ENCODE measurements around the gene FGF5. TPM values are rescaled to one million over a fixed set of nuclear protein-coding genes. Genes with fewer than 3 reads are reported as not detected.
"Not testable (repeated sequence)": the region's sequence is repeated elsewhere in the genome, so short reads cannot be mapped to it uniquely, and the experiment has no call there.

The FGF5 gene
- polyA plus RNA-seq, 5 donors = 0.03 to 0.04 TPM; not detected in 3

DNA sequence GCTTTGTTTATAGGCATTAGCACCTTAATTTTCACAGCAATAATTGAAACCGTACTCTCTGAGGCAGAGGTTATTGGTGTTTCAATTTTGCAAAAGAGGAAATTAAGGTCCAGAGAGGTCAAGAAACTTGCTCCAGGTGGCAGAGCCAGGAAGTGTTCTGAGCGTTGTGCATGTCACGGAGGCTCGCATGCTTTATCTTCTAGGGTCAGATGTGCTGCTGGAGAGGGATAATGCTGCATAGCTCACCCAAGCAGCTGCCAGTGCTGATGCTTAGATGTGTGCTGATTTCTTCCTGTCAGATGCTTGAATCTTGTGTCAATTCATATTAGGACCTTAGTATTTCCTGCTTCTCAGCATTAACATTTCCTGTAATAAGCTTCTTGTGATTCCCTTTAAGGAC, 13.0 kb upstream of the FGF5 start:
- no peak for DNase-seq

DNA sequence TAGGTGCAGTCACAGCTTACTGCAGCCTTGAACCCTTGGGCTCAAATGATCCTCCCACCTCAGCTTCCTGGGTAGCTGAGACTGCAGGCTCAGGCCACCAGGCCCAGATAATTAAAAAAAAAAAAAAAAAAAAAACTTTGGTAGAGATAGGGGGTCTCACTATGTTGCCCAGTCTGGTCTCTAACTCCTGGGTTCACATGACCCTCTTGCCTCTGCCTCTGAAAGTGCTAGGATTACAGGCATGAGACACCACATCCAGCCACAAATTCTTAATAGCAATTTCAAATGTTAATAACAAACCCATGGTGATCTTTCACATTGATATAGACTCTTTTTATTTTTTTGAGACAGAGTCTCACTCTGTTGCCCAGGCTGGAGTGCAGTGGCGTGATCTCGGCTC, 12.3 kb upstream of the FGF5 start:
- no peak for DNase-seq

DNA sequence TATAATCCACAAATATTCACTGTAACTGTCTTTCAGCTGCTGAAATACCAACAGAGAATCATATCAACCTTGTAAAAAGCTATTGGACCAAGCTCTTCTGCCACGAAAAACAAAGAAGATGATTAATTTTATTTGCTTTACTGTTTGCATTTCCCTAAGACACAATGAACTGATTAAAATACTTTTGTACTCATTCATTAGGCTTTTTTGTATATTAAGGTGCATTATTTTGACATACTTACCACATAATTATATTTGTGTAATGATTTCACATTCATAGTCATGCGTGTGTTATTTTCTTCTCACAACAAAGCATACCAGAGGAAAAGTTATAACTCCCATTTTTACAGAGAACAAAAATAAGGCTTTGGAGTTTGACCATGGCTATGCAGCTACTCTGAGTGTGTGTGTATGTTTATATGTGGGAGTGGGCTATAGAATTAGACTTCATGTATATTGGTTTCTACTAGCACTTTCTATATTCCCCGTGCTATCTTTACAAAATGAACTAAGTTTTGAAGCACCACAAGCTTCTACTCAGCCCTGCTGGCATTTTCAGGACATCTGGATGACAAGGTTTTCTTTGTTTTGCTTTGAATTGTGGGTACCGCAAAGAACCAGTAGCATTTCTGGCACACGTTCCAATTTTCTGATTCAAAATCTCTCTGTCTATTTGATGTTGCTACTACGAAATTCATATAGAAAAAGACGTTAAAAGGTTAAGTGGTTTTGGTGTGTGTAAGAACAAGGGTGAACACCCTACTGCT, 11.0 kb upstream of the FGF5 start:
- no peak for DNase-seq

DNA sequence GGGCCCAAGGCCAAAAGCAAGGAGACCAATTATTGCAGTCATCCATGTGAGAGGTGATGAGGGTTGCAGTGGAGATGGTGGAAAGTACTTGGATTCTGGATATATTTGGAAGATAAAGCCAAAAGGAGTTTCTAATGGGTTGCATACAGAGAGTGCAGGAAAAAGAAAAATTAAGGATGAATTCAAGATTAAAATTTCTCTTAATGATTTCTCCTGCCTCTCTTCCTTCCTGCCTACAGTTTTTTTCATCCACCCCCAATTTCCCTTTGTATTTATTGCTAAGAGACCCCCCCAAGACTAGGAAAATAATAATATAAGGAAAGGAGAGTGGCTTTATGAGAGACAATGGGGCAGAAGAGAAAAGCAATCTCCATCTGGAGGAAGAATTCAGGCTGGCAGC, 8.6 kb upstream of the FGF5 start:
- no peak for DNase-seq

DNA sequence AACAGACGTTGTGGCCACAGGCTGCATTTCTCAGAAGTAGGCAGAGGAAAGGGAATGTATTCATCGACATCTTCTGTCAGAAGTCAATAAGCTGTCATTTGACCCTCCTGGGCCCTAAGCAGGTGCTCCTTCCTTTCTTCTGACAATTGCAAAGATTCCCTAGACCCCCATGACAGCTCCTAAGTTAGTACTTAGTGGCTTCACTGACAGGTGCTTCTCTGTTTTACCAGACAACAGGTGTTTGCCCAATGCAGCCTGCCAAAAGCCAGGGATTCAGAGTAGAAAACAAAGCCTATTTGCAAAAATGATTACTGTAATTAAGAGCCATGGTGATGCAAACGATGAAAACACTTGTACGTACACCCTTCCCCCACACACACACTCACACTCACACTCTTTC, 7.5 kb upstream of the FGF5 start:
- DNase-seq = no peak

DNA sequence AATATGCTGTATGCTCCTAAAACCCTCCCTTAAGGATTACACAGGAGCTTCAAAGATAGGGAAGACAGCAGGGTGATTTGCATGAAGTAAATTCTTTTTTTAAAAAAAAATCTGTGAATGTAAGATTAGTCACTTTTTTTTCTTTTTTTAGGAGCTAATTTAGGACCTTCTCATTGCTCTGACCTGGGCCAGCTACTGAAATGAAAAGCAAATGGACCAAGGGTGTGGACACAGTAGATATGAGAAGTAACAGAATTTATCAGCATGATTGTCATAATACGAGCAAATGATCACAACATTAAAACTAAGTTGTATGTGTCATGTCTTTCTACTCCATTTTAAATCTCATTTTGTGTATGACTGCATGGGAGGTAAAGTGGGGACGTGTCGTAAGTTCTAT, 6.6 kb upstream of the FGF5 start:
- DNase-seq = no peak

DNA sequence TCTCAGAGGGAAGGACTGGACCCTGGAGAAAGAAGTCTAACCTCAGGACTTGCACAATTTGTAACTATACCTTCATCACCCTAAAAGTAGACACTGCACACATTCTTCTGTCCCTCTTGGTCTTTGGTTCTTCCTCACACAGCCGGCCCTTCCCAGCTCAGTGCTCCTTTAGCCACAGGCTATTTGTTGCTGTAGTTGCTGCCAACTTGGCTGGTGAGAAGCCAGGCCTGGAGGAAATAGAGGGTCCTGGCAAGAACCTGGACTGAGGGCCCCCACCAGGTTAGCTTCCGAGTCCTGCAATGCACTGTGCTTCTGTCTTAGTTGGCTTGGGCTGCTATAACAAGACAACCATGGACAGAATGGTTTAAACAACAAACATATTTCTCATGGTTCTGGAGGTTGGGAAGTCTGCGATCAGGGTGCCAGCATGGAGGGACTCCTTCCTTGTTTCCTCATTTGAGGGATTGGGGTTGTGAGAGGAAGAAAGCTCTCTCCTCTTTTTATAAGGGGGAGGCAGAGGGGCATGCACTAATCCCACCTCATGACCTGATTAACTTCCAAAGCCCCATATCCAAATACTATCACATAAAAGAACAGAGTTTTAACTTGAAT, 4.4 kb upstream of the FGF5 start:
- no peak for DNase-seq

DNA sequence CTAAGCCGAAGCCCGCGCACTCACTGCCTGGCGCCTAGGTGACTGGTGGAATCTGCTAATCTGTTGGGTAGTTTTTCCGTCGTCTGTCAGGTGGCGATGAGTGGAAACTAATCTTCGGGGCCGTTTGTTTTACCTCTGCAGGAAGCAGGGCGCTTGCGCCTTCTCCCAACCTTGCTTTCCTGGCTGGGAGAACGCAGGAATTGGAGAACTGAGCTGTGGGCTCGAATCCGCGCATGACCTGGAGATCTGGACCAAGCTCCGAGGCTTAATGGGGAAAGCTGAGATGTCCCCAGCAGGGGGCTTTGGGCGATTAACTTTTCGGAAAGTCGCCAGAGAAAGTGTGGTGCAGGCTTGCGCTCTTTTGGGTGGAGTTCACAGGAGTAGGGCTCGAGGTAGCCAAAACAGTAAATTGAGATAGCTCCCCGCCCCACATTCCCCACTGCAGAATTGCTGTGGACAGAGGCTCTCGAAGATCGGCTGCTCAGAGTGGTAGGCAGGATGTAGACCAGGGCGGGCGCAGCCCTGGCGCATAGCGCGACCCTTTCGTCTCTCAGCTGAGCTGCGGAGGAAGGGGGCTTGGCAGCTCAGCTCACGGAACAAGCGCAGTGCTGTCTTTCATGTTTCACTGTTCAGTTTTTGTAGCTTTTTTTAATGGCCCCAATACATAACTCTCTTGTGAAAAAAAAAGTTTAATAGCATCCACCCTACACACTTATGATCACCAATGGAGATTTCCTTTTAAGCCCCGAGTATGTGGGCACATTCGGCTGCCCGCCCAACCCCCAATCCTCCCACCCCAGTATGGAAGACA, 2.7 kb upstream of the FGF5 start:
- DNase-seq = no peak

DNA sequence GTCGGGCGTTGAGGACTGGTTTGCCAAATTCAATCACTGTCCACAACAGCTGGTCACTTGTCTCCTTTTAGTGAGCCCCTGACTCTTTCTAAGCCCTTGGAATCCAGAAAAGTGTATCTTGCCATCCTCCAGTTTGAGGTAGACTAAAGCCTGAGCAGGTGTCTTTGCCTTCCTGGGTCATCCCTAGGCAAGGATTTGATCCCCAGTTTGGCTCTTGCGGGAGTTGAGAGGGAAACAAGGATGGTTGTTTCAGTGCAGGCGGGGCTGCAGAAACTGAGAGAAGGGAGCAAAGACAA, 2.2 kb upstream of the FGF5 start:
- DNase-seq = no peak

DNA sequence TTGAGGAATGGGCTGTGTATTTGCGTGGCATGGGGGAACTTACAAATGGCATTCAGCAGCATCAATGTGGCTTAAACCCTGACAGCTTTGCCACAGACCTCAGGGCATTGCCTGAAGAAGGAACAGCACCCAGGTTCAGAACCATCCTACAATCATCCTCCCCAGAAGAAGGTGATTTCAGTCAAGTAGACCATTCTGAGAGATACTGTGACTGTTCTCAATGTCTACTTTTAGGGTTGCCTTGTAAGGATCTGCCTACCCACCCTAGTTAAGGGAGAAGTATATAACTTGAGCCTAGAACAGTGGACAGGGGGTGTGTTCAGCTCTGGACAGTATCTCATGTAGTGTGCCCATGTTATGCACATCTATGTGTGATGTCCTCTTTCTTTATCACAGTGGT, 1.6 kb upstream of the FGF5 start:
- no peak for DNase-seq

DNA sequence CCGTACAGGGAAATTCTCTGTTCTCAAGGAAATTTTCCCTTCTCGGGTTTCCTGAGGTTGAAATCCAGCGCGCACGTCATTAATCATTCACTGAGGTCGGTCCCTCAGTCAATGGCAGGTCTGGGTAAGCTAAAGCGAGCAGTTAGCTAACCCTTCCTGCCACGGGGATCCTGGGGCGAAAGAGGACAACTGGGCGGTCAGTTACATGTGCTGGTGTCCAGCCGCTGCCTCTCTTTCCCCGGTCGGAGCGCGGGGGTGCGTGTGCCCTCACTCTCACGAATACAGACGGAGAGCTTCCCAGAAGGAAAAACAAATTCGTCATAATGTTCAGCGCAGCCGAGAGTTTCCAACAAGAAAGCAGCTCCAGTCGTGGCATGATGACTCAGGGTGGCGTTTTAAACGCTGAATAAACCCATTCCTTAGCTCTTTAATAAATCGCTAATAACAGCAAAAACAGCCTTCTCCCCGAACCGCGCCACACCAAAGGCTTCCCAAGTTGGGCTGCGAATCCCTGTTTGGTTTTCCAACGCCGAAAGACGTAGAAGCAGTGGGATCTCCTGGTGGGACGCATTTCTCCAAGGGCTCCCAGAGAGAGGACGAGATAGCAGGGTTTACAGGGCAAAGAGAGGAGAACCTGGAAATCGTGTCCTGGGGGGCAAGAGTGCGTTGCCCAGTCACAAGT, 752 bp upstream of the FGF5 start:
- peak in 1 of 2 donors; percentile 18 for DNase-seq

DNA sequence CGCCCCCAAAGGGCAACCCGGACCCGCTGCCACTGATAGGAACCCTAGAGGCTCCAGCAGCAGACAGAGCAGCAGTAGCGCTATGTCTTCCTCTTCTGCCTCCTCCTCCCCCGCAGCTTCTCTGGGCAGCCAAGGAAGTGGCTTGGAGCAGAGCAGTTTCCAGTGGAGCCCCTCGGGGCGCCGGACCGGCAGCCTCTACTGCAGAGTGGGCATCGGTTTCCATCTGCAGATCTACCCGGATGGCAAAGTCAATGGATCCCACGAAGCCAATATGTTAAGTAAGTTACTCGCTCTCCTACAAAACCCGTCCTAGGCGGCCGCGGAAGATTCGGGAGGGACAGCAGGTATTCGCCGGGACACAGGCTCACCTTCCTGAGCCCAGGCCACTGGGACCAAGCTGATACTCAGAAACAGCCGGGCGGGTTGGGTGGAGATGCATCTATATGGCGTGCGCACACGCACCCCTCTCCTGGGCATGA, 477 bp downstream of the FGF5 start:
- DNase-seq = no peak

DNA sequence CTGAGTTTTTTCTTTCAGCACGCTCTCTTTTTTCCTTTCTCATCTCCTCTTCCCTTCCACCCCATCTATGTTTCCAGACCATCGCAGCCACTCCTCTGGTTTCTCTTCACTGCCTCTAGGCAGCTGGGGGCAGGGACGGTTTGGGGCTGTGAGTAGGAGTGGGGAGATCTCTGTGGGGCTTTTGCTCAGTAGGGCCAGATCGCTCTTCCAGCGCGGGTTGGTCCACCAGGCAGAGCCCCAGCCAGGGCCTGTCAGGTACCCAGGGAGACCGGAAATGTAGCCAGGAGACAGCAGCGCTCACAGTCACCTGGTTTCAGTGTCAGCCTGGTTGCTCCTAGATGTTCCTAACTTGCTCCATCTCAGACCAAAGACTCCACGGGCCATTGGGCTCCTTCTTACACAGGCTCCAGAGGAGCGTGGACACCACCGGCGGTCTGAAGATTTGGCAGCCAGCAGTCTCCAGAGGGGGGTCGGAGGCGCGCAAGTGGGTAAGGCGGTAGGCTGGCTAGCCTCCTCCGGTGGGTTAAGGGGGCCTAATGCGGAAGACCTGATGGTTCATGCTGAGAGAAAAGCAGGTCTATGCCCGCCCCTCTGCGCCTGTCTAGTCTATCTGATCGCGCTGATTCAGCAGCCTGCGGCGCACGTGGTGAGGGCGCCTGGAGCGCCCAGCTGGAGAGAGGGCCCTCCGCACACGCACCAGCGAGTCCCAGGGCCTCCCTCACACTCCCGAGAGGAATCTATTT, 1.8 kb downstream of the FGF5 start:
- no peak for DNase-seq

DNA sequence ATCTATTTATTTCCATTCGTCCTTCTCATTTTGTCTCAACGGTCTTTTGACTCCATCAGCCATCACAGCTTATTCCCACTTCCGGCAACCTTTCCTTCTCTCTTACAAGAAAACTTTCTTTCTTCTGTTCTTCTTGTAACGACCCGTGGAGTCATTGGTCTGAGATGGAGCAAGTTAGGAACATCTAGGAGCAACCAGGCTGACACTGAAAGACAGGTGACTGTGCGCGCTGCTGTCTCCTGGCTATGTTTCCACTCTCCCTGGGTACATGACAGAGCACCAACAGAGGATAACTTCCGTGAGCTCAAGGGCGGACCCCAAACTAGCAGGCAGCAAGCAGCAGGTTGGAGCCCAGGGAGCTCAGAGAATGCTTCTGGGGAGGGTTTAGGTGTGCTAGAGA, 2.5 kb downstream of the FGF5 start:
- DNase-seq = no peak

DNA sequence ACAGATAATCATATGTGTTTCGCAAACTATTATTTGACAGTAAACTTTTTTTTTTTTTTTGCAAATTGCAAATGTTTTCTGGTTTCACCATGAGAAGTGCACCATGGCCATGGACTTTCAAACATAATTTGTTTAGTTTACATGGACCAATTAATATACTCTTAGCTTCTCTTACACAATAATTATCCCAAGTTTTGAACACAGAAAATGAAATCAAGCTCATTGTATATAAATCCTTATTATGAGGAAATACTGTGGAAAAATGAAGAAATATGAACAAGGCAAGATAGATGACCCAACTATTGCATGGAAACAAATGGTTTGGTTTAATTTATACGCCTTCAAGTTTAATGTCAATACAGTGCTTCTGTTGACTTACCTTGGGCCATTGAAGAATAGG, 3.9 kb downstream of the FGF5 start:
- no peak for DNase-seq

DNA sequence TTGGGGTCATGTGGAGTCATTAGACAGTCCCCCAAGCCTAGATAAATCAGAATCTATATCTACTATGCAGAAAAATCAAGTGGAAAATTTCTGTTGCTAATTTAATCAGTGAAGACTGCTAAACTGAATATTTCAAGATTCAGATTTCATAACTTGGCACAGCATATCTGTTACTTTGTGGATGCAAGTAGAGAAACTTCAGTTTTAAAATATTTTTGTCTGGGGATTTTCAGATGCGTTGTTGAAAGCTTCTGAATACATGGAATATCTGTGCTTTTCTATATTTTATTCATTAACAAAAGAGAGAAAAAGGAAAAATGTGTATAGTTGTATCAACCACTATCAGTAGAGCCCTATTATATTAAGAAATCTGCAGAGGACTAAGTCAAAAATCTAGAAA, 4.4 kb downstream of the FGF5 start:
- no peak for DNase-seq

DNA sequence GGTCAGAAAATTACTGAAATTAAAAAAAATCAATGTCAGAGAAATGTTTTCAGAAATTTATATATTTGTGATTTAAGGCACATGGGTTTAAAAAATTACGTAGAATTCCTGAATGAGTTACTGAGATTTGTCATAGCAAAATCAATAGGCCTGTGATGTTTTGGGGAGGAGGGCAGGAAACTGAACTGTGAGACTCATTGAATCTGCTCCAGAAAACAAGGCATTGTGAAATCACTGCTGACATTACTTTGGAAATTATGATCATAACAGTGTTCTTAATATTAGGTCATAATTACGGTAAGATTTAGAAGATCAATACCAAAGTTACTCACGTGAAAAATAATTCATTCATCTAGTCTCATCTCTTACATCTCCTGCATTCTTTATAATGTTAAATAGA, 5.3 kb downstream of the FGF5 start:
- no peak for DNase-seq

DNA sequence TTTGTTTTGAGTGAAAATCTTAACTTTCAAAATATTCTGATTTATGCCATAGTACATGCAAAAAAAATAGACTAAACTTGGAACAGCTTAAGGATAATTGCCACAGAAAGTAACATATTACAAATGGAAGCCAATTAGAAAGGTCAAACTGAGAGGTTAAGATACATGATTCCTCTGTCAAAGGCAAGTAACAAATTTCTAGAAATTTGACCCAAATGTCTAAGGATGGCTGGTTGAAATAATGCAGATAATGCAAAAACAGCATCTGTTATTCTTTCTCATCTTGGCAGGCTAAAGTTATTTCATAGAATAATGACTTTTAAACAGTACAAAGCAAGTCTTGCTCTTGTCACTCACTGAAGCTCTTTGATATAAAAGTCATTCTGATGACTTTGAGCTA, 10.5 kb downstream of the FGF5 start:
- DNase-seq = no peak

DNA sequence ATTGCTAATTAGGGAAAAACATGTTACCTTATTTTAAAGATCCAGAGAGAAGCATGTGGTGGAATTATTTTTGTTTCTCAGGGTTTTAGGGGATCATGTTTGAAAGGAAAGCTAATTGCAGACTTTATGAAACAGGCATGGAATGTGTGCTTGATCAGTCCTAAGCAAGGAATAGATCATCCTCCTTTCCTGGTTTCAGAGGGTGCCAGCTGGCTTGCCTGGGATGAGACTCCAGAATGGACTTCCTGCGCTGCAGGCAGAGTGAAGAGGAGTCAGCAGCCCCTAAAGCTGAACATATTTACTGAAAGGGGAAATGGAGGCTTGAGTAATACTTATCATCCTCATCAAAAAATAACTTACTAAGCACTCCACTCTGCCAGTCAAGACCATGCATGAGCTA, 13.3 kb downstream of the FGF5 start:
- DNase-seq = no peak

DNA sequence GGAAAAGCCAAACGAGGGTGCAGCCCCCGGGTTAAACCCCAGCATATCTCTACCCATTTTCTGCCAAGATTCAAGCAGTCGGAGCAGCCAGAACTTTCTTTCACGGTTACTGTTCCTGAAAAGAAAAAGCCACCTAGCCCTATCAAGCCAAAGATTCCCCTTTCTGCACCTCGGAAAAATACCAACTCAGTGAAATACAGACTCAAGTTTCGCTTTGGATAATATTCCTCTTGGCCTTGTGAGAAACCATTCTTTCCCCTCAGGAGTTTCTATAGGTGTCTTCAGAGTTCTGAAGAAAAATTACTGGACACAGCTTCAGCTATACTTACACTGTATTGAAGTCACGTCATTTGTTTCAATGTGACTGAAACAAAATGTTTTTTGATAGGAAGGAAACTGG, 20.0 kb downstream of the FGF5 start:
- DNase-seq = no peak

DNA sequence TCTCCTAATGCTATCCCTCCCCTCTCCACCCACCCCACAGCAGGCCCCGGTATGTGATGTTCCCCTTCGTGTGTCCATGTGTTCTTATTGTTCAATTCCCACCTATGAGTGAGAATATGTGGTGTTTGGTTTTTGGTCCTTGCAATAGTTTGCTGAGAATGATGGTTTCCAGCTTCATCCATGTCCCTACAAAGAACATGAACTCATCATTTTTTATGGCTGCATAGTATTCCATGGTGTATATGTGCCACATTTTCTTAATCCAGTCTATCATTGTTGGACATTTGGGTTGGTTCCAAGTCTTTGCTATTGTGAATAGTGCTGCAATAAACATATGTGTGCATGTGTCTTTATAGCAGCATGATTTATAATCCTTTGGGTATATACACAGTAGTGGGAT, 24.2 kb downstream of the FGF5 start:
- DNase-seq = not testable (repeated sequence)

DNA sequence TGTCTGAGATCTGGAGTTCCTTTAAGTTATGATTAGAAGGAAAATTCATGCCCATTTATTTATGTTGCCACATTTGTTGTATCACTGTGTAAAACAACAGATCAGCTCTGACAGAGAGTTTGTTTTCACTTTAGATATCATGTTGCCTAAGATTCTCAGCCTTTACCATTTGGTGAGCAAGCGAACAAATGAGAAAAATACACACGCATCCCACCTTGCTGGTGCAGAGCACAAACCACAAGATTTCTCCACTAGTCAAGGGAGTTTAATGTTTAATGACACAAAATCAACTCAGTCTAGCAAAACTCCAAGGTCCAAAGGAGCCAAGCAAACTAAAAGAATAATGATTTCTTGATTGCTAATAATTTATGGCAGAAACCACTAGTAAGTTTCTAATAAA, 27.7 kb downstream of the FGF5 start:
- DNase-seq = no peak

Data from right lung (tissue), 5 donors.